Activated CD4-positive, CD25-positive, alpha-beta regulatory T cell treated with anti-CD3 and anti-CD28 coated beads, Interleukin-2, amount 50 U/mL, for 24 hours (primary cell): ENCODE data around the gene ACTN4.
A peak's percentile ranks its signal among the peaks of the same experiment; 100 is the strongest.

ENCODE experiments used
- ATAC-seq, 2 donors: fragments of 150-1000 bp; cut with Tn5 transposase; one replicate each; pipeline ENCODE4 v1.10.0; 2021; ENCODE audit warnings: mild to moderate bottlenecking in 1 of 2, moderate library complexity in 1 of 2

Gene ACTN4

GRCh38 chr19:38712161-38712748, 64.8 kb downstream of the ACTN4 start:
- ATAC-seq = no peak

- no peak for ATAC-seq
These were observed 65.8 kb downstream of the ACTN4 start for GRCh38 chr19:38713227-38713649.

GRCh38 chr19:38713865-38714264, 66.4 kb downstream of the ACTN4 start:
- no peak for ATAC-seq

GRCh38 chr19:38714354-38714778, 66.9 kb downstream of the ACTN4 start:
- no peak for ATAC-seq

- ATAC-seq = no peak
These were observed 68.1 kb downstream of the ACTN4 start for GRCh38 chr19:38715555-38715954.

- ATAC-seq = no peak
These were observed 69.6 kb downstream of the ACTN4 start for GRCh38 chr19:38717051-38717450.

GRCh38 chr19:38717855-38718254, 70.4 kb downstream of the ACTN4 start:
- no peak for ATAC-seq

- no peak for ATAC-seq
These were observed 71.5 kb downstream of the ACTN4 start for GRCh38 chr19:38718747-38719543.

- ATAC-seq = no peak
These were observed 72.5 kb downstream of the ACTN4 start for GRCh38 chr19:38719761-38720558.

- peak in 1 of 2 donors; percentile 19 for ATAC-seq
These were observed 73.2 kb downstream of the ACTN4 start for GRCh38 chr19:38720559-38721236.

- ATAC-seq = no peak
These were observed 74.0 kb downstream of the ACTN4 start for GRCh38 chr19:38721496-38721895.

- ATAC-seq = no peak
These were observed 74.7 kb downstream of the ACTN4 start for GRCh38 chr19:38721979-38722773.

- ATAC-seq = no peak
These were observed 75.6 kb downstream of the ACTN4 start for GRCh38 chr19:38722947-38723605.

GRCh38 chr19:38723606-38723965, 76.1 kb downstream of the ACTN4 start:
- no peak for ATAC-seq

GRCh38 chr19:38723990-38724854, 76.8 kb downstream of the ACTN4 start:
- ATAC-seq = no peak

- no peak for ATAC-seq
These were observed 78.2 kb downstream of the ACTN4 start for GRCh38 chr19:38725469-38726283.

GRCh38 chr19:38726284-38726673, 78.8 kb downstream of the ACTN4 start:
- ATAC-seq = no peak

GRCh38 chr19:38726761-38727301, 79.4 kb downstream of the ACTN4 start:
- no peak for ATAC-seq

- no peak for ATAC-seq
These were observed 79.9 kb downstream of the ACTN4 start for GRCh38 chr19:38727306-38727867.
